Neural cell (in vitro differentiated cells): ENCODE measurements around the gene MLLT10.

Experiments
- CTCF ChIP-seq: fragments of 450-650 bp; IDR thresholded peaks from 2 replicates; pipeline ENCODE4 v1.5.1; 2014; ENCODE audit warnings: antibody characterized with exemption, mild to moderate bottlenecking, moderate library complexity; ENCODE audit not compliant: poor library complexity, severe bottlenecking
- POLR2AphosphoS5 ChIP-seq: IDR thresholded peaks from 2 replicates; pipeline ENCODE4 v1.6.1; 2012
- RAD21 ChIP-seq: fragments of 450-650 bp; conservative IDR thresholded peaks from 2 replicates; pipeline ENCODE4 v1.6.1; 2014; ENCODE audit warnings: antibody characterized with exemption, mild to moderate bottlenecking, moderate library complexity
- TAF1 ChIP-seq: IDR thresholded peaks from 2 replicates; pipeline ENCODE4 v1.6.1; 2012; ENCODE audit warnings: low read depth

GRCh38 chr10:21756707-21757106 is 222.7 kb downstream of the MLLT10 start:
- TF ChIP-seq TAF1 (no peak), RAD21 (no peak), CTCF (no peak), POLR2AphosphoS5 (no peak)
